Prostate gland (tissue), 2 donors: ENCODE results near the gene ADORA2A. TPM values are rescaled to one million over a fixed set of nuclear protein-coding genes. Genes with fewer than 3 reads are reported as not detected.

Experiments
- DNase-seq: peaks from one replicate; pipeline ENCODE4 v3.0.0-alpha.2; 2019; ENCODE audit warnings: low spot score
- H3K27ac ChIP-seq, 2 donors: fragments of 200-600 bp; sonication (generic); 2 replicates each; pipeline ENCODE4 v1.5.1; 2017 to 2019
- H3K27me3 ChIP-seq: fragments of 200-600 bp; sonication (generic); replicated peaks from 2 replicates; pipeline ENCODE4 v1.5.1; 2019; ENCODE audit not compliant: insufficient read depth
- H3K36me3 ChIP-seq, 2 donors: fragments of 200-600 bp; sonication (generic); 1 replicate in 1 of 2; 2 replicates in 1 of 2; pipeline versions ENCODE4 v1.5.1 to v1.8.1; 2017 to 2019
- H3K4me1 ChIP-seq: fragments of 200-600 bp; sonication (generic); replicated peaks from 2 replicates; pipeline ENCODE4 v1.5.1; 2019
- H3K4me3 ChIP-seq, 2 donors: fragments of 200-600 bp; sonication (generic); 2 replicates each; pipeline ENCODE4 v1.5.1; 2017 to 2019
- H3K9me3 ChIP-seq: fragments of 200-600 bp; sonication (generic); 2 replicates; pipeline ENCODE4 v1.5.1; 2017
- POLR2A ChIP-seq: fragments of 450-650 bp; IDR thresholded peaks from one replicate; pipeline ENCODE4 v1.6.1; 2016; ENCODE audit warnings: antibody characterized with exemption, mild to moderate bottlenecking
- POLR2AphosphoS5 ChIP-seq: sonication (generic); formaldehyde crosslinking; IDR thresholded peaks from one replicate; pipeline ENCODE4 v1.6.1; 2017; ENCODE audit warnings: antibody characterized with exemption
- WGBS: methylation state at CpG from one replicate; pipeline ENCODE4 v1.1.5; 2018; 5-methylcytosine and 5-hydroxymethylcytosine counted together
- intact Hi-C: fragments of 100-400 bp; cut with DNase I; formaldehyde crosslinking; loops from one replicate; pipeline ENCODE4 v1.14.2; 2022
- total RNA-seq, 2 donors: library from RNA; depleted of rRNA; stranded (reverse); fragments of >200 nt; gene quantifications; one replicate each; pipeline ENCODE4 v1.1.0, GENCODE V29; 2016
- TF ChIP-seq, protein P1 (sequence below), 4 experiments: fragments of 200-600 bp in 2 of 4; fragments of 450-650 bp in 2 of 4; sonication (generic) in 2 of 4; IDR thresholded peaks; 1 replicate in 3 of 4; 2 replicates in 1 of 4; pipeline ENCODE4 v1.5.1; 2016 to 2019; ENCODE audit warnings: antibody characterized with exemption in 4 of 4, mild to moderate bottlenecking in 2 of 4, moderate library complexity in 2 of 4

ADORA2A gene
- total RNA-seq, 2 donors from 2014 or later, result 2.1 to 3.7 TPM

GRCh38 chr22:24417901-24418641 lies 9.3 kb upstream of the ADORA2A start:
- intact Hi-C loops, result loop anchor here (10.0 kb wide), 2 partner anchors 93 to 133 kb away; no protein-coding TSS in a partner anchor
- Histone ChIP-seq H3K27me3 (no peaks in the 10 kb centered on the region), H3K4me1 (no peaks in the 10 kb centered on the region), H3K4me3 (no peak overlapping the region), H3K36me3 (peaks cover 6 to 11% of the 10 kb centered on the region in 2 donors), H3K27ac (no peak overlapping the region), H3K9me3 (no peaks in the 10 kb centered on the region)
- TF ChIP-seq, protein P1, sequence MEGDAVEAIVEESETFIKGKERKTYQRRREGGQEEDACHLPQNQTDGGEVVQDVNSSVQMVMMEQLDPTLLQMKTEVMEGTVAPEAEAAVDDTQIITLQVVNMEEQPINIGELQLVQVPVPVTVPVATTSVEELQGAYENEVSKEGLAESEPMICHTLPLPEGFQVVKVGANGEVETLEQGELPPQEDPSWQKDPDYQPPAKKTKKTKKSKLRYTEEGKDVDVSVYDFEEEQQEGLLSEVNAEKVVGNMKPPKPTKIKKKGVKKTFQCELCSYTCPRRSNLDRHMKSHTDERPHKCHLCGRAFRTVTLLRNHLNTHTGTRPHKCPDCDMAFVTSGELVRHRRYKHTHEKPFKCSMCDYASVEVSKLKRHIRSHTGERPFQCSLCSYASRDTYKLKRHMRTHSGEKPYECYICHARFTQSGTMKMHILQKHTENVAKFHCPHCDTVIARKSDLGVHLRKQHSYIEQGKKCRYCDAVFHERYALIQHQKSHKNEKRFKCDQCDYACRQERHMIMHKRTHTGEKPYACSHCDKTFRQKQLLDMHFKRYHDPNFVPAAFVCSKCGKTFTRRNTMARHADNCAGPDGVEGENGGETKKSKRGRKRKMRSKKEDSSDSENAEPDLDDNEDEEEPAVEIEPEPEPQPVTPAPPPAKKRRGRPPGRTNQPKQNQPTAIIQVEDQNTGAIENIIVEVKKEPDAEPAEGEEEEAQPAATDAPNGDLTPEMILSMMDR (IDR thresholded peaks at IDR 0.05), result no peak
- TF ChIP-seq POLR2AphosphoS5 (no peak), POLR2A (no peak)
- DNase-seq, result no peak
- WGBS, result 82% methylated on average over 15 of the region's 16 CpGs

DNA sequence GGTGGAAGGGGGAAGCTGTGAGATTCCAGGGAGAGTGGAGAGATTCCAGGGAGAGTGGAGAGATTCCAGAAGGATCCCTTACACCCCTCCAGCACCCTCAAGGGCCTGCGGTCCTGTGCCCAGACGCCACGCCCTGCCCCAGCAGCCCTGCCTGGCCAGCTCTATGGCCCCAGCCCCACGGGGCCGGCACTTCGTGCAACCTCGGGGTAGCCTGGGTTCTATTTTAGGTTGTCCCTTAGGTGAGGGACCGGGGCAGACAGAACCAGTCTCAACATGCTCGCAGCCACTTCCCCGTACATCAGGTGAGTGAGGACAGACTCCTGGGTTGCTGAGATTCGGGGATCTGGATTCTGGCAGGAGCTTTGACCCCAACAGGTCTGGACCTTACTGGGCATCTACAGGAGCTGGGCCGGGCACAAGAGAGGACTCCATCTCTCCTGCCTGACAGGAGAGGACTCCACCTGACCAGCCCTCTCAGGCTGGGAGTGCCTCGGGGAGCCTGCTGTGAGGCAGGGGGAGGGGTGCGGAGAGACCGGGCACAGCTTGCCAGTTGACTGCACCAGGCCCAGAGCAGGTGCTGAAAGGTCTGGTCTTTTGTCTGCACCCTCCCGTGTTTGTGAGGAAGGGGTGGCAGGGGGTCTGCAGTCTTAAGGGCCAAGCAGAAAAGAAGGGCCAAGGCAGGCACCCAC lies 8.5 kb upstream of the ADORA2A start:
- no peak overlapping the region for H3K4me3 ChIP-seq
- no peaks in the 10 kb centered on the region for H3K9me3 ChIP-seq
- H3K4me1 ChIP-seq, result no peaks in the 10 kb centered on the region
- H3K27ac ChIP-seq, result no peak overlapping the region
- DNase-seq, result no peak
- WGBS, result 46% methylated on average over 16 of the region's 16 CpGs
- TF ChIP-seq POLR2AphosphoS5, result no peak
- no peak for TF ChIP-seq POLR2A
- TF ChIP-seq, protein P1 (IDR thresholded peaks at IDR 0.05), result no peak
- intact Hi-C loops, result loop anchor here (10.0 kb wide), 2 partner anchors 94 to 134 kb away; no protein-coding TSS in a partner anchor
- no peaks in the 10 kb centered on the region for H3K27me3 ChIP-seq
- peaks cover 6 to 11% of the 10 kb centered on the region in 2 donors for H3K36me3 ChIP-seq

- no peak for DNase-seq
- TF ChIP-seq, protein P1 (IDR thresholded peaks at IDR 0.05), result no peak
- TF ChIP-seq POLR2AphosphoS5 (no peak), POLR2A (no peak)
- Histone ChIP-seq H3K27ac (no peak overlapping the region), H3K36me3 (peaks cover 6 to 10% of the 10 kb centered on the region in 2 donors), H3K9me3 (no peaks in the 10 kb centered on the region), H3K4me3 (no peak overlapping the region), H3K4me1 (no peaks in the 10 kb centered on the region), H3K27me3 (no peaks in the 10 kb centered on the region)
- intact Hi-C loops, result loop anchor here (10.0 kb wide), 2 partner anchors 95 to 135 kb away; no protein-coding TSS in a partner anchor
- WGBS, result 42% methylated on average over 7 of the region's 7 CpGs
Measured at GRCh38 chr22:24419475-24419850, 7.9 kb upstream of the ADORA2A start.

- TF ChIP-seq, protein P1 (IDR thresholded peaks at IDR 0.05), result no peak
- TF ChIP-seq POLR2A, result no peak
- no peak for TF ChIP-seq POLR2AphosphoS5
- no peak overlapping the region for H3K27ac ChIP-seq
- H3K9me3 ChIP-seq, result no peaks in the 10 kb centered on the region
- 61% methylated on average over 17 of the region's 18 CpGs for WGBS
- no peaks in the 10 kb centered on the region for H3K27me3 ChIP-seq
- intact Hi-C loops, result loop anchor here (5.0 kb wide), 1 partner anchor 82 kb away; no protein-coding TSS in a partner anchor
- H3K36me3 ChIP-seq, result peaks cover 0 to 1% of the 10 kb centered on the region in 2 donors
- no peaks in the 10 kb centered on the region for H3K4me1 ChIP-seq
- H3K4me3 ChIP-seq, result no peak overlapping the region
- DNase-seq, result no peak
Measured at GRCh38 chr22:24420072-24420976, 7.1 kb upstream of the ADORA2A start.
